SK-N-SH (cell line): ENCODE data around the gene CFTR. TPM values are rescaled to one million over a fixed set of nuclear protein-coding genes. Genes with fewer than 3 reads are reported as not detected.

Source experiments
- CTCF ChIA-PET: fragments of 300-600, 350-600 bp; formaldehyde crosslinking; extraction: SDS; loops from one replicate; lab custom pipeline; 2021; lab: Yijun Ruan, JAX
- POLR2A ChIA-PET: fragments of 350-600 bp; sonication (Branson Sonifier 250); formaldehyde crosslinking; extraction: SDS; loops from one replicate; lab custom pipeline; 2020; ENCODE audit warnings: antibody characterized with exemption, inconsistent platforms; lab: Yijun Ruan, JAX
- DNase-seq: peaks from one replicate; pipeline ENCODE4 v3.0.0; 2012
- H2AFZ ChIP-seq: fragments of 200-600 bp; sonication (generic); 2 replicates; pipeline ENCODE4 v1.8.1; 2016; ENCODE audit warnings: antibody characterized with exemption, mild to moderate bottlenecking, low read depth
- H3F3A ChIP-seq: fragments of 200-600 bp; sonication (generic); replicated peaks from 2 replicates; pipeline ENCODE3; 2016; ENCODE audit warnings: antibody characterized with exemption, mild to moderate bottlenecking; ENCODE audit not compliant: insufficient read depth
- H3K27ac ChIP-seq, 2 experiments: fragments of 200-500 bp in 1 of 2; fragments of 200-600 bp in 1 of 2; sonication (Bioruptor generic) in 1 of 2; sonication (generic), shearing (Covaris generic) in 1 of 2; 2 replicates each; pipeline versions ENCODE4 v1.5.1 to v1.6.1; 2014 to 2016; ENCODE audit warnings: low read depth in 2 of 2, inconsistent platforms in 1 of 2, low read length in 1 of 2, mild to moderate bottlenecking in 1 of 2, mixed read lengths in 1 of 2
- H3K27me3 ChIP-seq: fragments of 200-600 bp; sonication (generic), shearing (Covaris generic); 2 replicates; pipeline ENCODE4 v1.6.1; 2016; ENCODE audit warnings: mixed run types; ENCODE audit not compliant: insufficient read depth
- H3K36me3 ChIP-seq, 2 experiments: fragments of 200-500 bp in 1 of 2; fragments of 200-600 bp in 1 of 2; sonication (Bioruptor generic) in 1 of 2; sonication (generic) in 1 of 2; replicated peaks in 1 of 2; 2 replicates each; pipeline versions ENCODE3 to v1.5.1; 2014 to 2016; ENCODE audit warnings: low read length in 1 of 2, mild to moderate bottlenecking in 1 of 2; ENCODE audit not compliant: insufficient read depth in 2 of 2, control insufficient read depth in 1 of 2
- H3K4me1 ChIP-seq, 2 experiments: fragments of 200-500 bp in 1 of 2; fragments of 200-600 bp in 1 of 2; sonication (Bioruptor generic) in 1 of 2; sonication (generic), shearing (Covaris generic) in 1 of 2; 2 replicates each; pipeline versions ENCODE4 v1.5.1 to v1.6.1; 2014 to 2016; ENCODE audit warnings: low read depth in 1 of 2, low read length in 1 of 2, mixed run types in 1 of 2; ENCODE audit not compliant: insufficient read depth in 2 of 2, control insufficient read depth in 1 of 2
- H3K4me2 ChIP-seq: fragments of 200-600 bp; sonication (generic), shearing (Covaris generic); 2 replicates; pipeline ENCODE4 v1.6.1; 2017; ENCODE audit warnings: mixed run types
- H3K4me3 ChIP-seq, 2 experiments: fragments of 200-500 bp in 1 of 2; fragments of 200-600 bp in 1 of 2; sonication (Bioruptor generic) in 1 of 2; sonication (generic), shearing (Covaris generic) in 1 of 2; 2 replicates each; pipeline versions ENCODE4 v1.5.1 to v1.8.1; 2014 to 2016; ENCODE audit warnings: low read depth in 2 of 2, inconsistent platforms in 1 of 2, low read length in 1 of 2, mild to moderate bottlenecking in 1 of 2, mixed read lengths in 1 of 2, moderate library complexity in 1 of 2
- H3K79me2 ChIP-seq: fragments of 200-600 bp; sonication (generic); 2 replicates; pipeline ENCODE4 v1.8.1; 2017; ENCODE audit warnings: mild to moderate bottlenecking; ENCODE audit not compliant: insufficient read depth
- H3K9ac ChIP-seq: fragments of 200-600 bp; sonication (generic); 2 replicates; pipeline ENCODE4 v1.6.1; 2017; ENCODE audit warnings: mixed run types
- H3K9me2 ChIP-seq: fragments of 200-600 bp; sonication (generic); 2 replicates; pipeline ENCODE4 v1.6.1; 2017; ENCODE audit warnings: mixed run types
- H3K9me3 ChIP-seq: fragments of 200-600 bp; sonication (generic); 2 replicates; pipeline ENCODE4 v1.6.1; 2017; ENCODE audit warnings: mixed run types, mild to moderate bottlenecking, moderate library complexity
- H4K20me1 ChIP-seq: fragments of 200-600 bp; sonication (generic); 2 replicates; pipeline ENCODE4 v1.6.1; 2017; ENCODE audit warnings: mild to moderate bottlenecking, mixed run types; ENCODE audit not compliant: insufficient read depth
- EZH2phosphoT487 ChIP-seq: fragments of 200-600 bp; sonication (generic); IDR thresholded peaks from 2 replicates; pipeline ENCODE4 v1.6.1; 2017; ENCODE audit warnings: low read depth, mixed run types, mild to moderate bottlenecking, antibody characterized with exemption, moderate library complexity, borderline replicate concordance
- FOXJ3 ChIP-seq: sonication (generic); formaldehyde crosslinking; IDR thresholded peaks from 2 replicates; pipeline ENCODE4 v1.5.1; 2020; ENCODE audit warnings: mild to moderate bottlenecking, missing genetic modification reagents
- FOXM1 ChIP-seq: IDR thresholded peaks from 2 replicates; pipeline ENCODE4 v1.4.0; 2012; ENCODE audit warnings: low read depth, mild to moderate bottlenecking
- GABPA ChIP-seq: IDR thresholded peaks from 2 replicates; pipeline ENCODE4 v1.4.0; 2012; ENCODE audit warnings: low read depth, mild to moderate bottlenecking
- MAX ChIP-seq: IDR thresholded peaks from 2 replicates; pipeline ENCODE4 v1.4.0; 2012; ENCODE audit warnings: low read depth
- MEF2A ChIP-seq: IDR thresholded peaks from 2 replicates; pipeline ENCODE4 v1.4.0; 2012; ENCODE audit warnings: low read depth, borderline replicate concordance
- NFIC ChIP-seq: IDR thresholded peaks from 2 replicates; pipeline ENCODE4 v1.4.0; 2012; ENCODE audit warnings: borderline replicate concordance
- NRF1 ChIP-seq: IDR thresholded peaks from 2 replicates; pipeline ENCODE4 v1.6.1; 2012; ENCODE audit warnings: low read depth, mild to moderate bottlenecking, low read length
- PBX3 ChIP-seq: IDR thresholded peaks from 2 replicates; pipeline ENCODE4; 2012
- POLR2AphosphoS5 ChIP-seq: IDR thresholded peaks from 2 replicates; pipeline ENCODE4 v1.6.1; 2012; ENCODE audit warnings: low read depth, low read length
- RCOR1 ChIP-seq: fragments of 150-350 bp; IDR thresholded peaks from 2 replicates; pipeline ENCODE4 v1.6.1; 2017; ENCODE audit warnings: antibody characterized with exemption, low read length
- REST ChIP-seq: IDR thresholded peaks from 2 replicates; pipeline ENCODE4 v1.6.1; 2012; ENCODE audit warnings: mild to moderate bottlenecking, low read depth, low read length, moderate library complexity
- RFX5 ChIP-seq: IDR thresholded peaks from 2 replicates; pipeline ENCODE4 v1.6.1; 2012; ENCODE audit warnings: mild to moderate bottlenecking, improper control_type of control experiment, low read length
- RXRA ChIP-seq: IDR thresholded peaks from 2 replicates; pipeline ENCODE4 v1.4.0; 2012; ENCODE audit warnings: low read depth, mild to moderate bottlenecking, borderline replicate concordance
- TCF12 ChIP-seq: IDR thresholded peaks from 2 replicates; pipeline ENCODE4 v1.4.0; 2012
- TEAD4 ChIP-seq: IDR thresholded peaks from 2 replicates; pipeline ENCODE4 v1.4.0; 2012; ENCODE audit warnings: mild to moderate bottlenecking, borderline replicate concordance; ENCODE audit not compliant: insufficient read depth
- USF1 ChIP-seq: IDR thresholded peaks from 2 replicates; pipeline ENCODE4 v1.4.0; 2012; ENCODE audit warnings: low read depth, borderline replicate concordance
- USF2 ChIP-seq: fragments of 150-350 bp; IDR thresholded peaks from 2 replicates; pipeline ENCODE4 v1.6.1; 2017; ENCODE audit warnings: antibody characterized with exemption, low read length, low read depth, borderline replicate concordance
- YY1 ChIP-seq: IDR thresholded peaks from 2 replicates; pipeline ENCODE4 v1.4.0; 2012; ENCODE audit warnings: low read depth, mild to moderate bottlenecking
- WGBS: methylation state at CpG from one replicate; pipeline ENCODE4 v1.1.6; 2017; ENCODE audit warnings: low lambda C conversion rate; 5-methylcytosine and 5-hydroxymethylcytosine counted together
- polyA plus RNA-seq, 3 experiments: library from polyadenylated mRNA; depleted of rRNA; stranded (reverse); fragments of >200 nt; gene quantifications; 2 replicates each; pipeline ENCODE4 v1.2.3, GENCODE V29; 2012
- TF ChIP-seq, protein P1 (sequence below): fragments of 200-600 bp; sonication (generic); IDR thresholded peaks from 2 replicates; pipeline ENCODE4 v1.6.1; 2017; ENCODE audit warnings: antibody characterized with exemption, mild to moderate bottlenecking, moderate library complexity

The CFTR gene
- polyA plus RNA-seq, 1 of the 3 experiments (the other 2 are of a cell fraction) = not detected

DNA sequence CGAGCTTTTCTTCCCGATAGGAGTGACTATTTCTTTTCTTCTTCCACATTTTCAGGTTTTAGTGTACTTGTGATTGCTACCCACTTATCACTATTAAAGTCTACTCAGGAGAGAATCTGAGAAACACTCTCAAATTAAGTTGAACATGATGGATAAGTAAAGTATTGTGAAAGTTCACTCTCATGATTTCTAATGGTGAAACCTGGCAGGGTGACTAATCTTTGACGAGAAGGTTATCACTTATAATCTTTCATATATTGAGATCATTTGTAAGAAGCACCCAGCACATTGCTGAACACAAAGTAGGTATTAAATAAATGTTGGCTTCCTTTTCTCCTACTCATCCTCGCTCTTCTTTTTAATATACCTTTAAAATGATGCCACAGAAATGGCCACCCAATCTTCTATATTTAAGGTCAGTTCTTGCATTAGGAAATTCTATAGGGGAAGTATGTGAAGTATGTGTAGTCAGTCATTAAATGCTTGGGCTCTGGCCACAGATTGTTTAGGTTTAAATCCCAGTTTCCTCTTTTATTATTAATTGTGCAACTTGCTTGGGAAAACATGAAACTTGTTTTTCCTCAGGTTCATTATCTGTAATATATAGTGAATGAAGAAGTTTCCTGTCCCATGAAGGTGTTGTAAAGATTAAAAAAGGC, 3.1 kb upstream of the CFTR start:
- Histone ChIP-seq H4K20me1 (no peaks in the 10 kb centered on the region), H3K27ac (no peak overlapping the region), H3K9me2 (no peaks in the 10 kb centered on the region), H3F3A (no peaks in the 10 kb centered on the region), H3K4me3 (no peak overlapping the region), H2AFZ (no peak overlapping the region), H3K4me2 (no peak overlapping the region), H3K27me3 (peaks cover 18% of the 10 kb centered on the region), H3K4me1 (no peaks in the 10 kb centered on the region), H3K9me3 (no peaks in the 10 kb centered on the region), H3K9ac (no peak overlapping the region), H3K79me2 (no peaks in the 10 kb centered on the region), H3K36me3 (no peaks in the 10 kb centered on the region)
- 7% methylated on average over 4 of the region's 4 CpGs for WGBS
- ChIA-PET CTCF (interaction anchor here (0.8 to 2.4 kb wide), 2 partner anchors 18 to 349 kb away, joined by 3 to 11 read pairs; no protein-coding TSS in a partner anchor), POLR2A (no interaction called here)
- DNase-seq = no peak
- TF ChIP-seq RCOR1 (no peak), GABPA (no peak), PBX3 (no peak), REST (no peak), MEF2A (no peak), TEAD4 (no peak), USF2 (no peak), EZH2phosphoT487 (no peak), USF1 (no peak), RXRA (no peak), POLR2AphosphoS5 (no peak), YY1 (no peak), NRF1 (no peak), MAX (no peak), RFX5 (no peak), FOXM1 (no peak), FOXJ3 (CRISPR knock-in tag) (no peak), NFIC (no peak), TCF12 (no peak)
- TF ChIP-seq, protein P1, sequence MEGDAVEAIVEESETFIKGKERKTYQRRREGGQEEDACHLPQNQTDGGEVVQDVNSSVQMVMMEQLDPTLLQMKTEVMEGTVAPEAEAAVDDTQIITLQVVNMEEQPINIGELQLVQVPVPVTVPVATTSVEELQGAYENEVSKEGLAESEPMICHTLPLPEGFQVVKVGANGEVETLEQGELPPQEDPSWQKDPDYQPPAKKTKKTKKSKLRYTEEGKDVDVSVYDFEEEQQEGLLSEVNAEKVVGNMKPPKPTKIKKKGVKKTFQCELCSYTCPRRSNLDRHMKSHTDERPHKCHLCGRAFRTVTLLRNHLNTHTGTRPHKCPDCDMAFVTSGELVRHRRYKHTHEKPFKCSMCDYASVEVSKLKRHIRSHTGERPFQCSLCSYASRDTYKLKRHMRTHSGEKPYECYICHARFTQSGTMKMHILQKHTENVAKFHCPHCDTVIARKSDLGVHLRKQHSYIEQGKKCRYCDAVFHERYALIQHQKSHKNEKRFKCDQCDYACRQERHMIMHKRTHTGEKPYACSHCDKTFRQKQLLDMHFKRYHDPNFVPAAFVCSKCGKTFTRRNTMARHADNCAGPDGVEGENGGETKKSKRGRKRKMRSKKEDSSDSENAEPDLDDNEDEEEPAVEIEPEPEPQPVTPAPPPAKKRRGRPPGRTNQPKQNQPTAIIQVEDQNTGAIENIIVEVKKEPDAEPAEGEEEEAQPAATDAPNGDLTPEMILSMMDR = no peak
